ENCODE results near the gene STAT4.

Gene STAT4

GRCh38 chr2:191082321-191082720 is 68.5 kb downstream of the STAT4 start:
- H3K4me3 ChIP-seq (ENCODE audit: low read depth, low read length), result no peak overlapping the region
- TF ChIP-seq CTCF (conservative IDR thresholded peaks at IDR 0.05; ENCODE audit: low read depth, low read length), result no peak
- no peak for DNase-seq (ENCODE audit: low read depth)

DNA sequence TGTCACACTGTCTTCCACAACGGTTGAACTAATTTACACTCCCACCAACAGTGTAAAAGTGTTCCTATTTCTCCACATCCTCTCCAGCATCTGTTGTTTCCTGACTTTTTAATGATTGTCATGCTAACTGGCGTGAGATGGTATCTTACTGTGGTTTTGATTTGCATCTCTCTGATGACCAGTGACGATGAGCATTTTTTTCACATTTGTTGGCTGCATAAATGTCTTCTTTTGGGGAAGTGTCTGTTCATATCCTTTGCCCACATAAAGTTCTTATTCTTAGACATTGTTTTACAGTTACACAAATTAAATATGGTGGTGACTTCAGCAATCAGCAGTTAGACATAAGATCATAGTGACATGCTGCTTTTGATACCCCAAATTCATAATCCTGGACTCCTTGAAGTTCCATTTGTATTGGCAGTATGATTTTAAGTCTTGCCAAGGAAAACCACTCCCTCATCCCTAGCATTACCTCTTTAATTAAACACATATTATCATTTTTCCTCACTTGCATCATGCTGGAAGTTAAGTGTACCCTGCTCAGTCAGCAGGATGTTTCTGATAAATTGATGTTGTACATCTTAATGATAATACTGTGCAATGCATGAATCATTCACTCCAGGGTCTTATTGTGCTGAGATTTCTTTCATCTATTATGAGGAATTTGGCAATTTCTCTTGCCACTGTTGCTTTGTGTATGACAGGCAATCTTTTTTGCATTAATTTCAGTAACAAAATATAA is 69.2 kb downstream of the STAT4 start:
- no peak for DNase-seq (ENCODE audit: low read depth)
- H3K4me3 ChIP-seq (ENCODE audit: low read depth, low read length), result no peak overlapping the region
- no peak for TF ChIP-seq CTCF (conservative IDR thresholded peaks at IDR 0.05; ENCODE audit: low read depth, low read length)

DNA sequence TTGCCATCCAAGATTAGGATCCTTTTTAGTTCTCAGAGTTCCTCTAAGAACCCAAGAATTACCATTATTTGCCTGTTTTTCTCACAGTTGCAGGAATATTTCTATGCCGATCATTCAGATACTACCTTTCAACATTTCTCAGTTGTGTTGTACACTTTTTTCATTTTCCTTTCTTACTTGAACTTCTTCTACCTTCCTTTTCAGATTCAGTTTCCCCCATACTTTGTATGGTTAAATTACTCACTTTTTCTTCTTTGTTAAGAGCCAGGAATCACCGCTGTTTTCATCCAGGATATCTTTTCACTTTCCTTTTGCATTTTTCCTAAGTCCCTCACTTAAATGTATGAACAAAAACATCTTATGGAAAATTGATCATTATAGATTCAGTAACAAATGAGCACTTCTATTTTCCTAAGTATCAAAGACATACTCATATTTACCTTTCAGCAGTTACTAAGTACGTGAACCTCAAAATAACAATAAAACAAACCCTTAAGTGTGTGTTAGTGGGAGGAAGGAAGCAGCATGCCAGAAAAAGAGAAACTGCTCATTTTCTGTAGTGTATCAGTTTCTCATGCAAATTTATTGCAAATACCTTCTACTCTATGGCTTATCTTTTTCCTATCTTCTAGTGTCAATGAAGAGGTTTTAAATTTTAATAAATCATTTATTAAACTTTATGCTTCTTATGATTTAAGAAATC is 72.5 kb downstream of the STAT4 start:
- no peak overlapping the region for H3K4me3 ChIP-seq (ENCODE audit: low read depth, low read length)
- no peak for TF ChIP-seq CTCF (conservative IDR thresholded peaks at IDR 0.05; ENCODE audit: low read depth, low read length)
- no peak for DNase-seq (ENCODE audit: low read depth)

GRCh38 chr2:191070276-191070675 is 80.5 kb downstream of the STAT4 start:
- no peak for DNase-seq (ENCODE audit: low read depth)
- TF ChIP-seq CTCF (conservative IDR thresholded peaks at IDR 0.05; ENCODE audit: low read depth, low read length), result no peak
- H3K4me3 ChIP-seq (ENCODE audit: low read depth, low read length), result no peak overlapping the region

DNA sequence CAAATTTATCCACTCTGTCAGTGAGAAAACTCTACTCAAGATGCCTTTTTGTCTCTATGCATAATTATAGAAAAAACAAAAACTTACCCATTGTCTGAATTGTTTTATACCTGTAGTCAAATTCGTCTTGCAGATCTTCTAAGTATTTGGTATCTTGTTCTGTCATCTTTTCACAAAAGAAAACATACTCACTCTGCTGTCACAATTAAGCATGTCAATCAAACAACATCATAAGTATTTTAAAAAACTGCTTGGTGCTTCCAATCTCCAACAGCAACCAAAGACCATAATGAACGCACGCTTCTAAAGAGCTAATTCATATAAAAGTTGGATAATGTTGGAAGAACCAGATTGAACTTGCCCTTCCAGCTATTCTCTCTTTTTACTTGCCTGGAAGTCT is 81.2 kb downstream of the STAT4 start:
- TF ChIP-seq CTCF (conservative IDR thresholded peaks at IDR 0.05; ENCODE audit: low read depth, low read length), result no peak
- DNase-seq (ENCODE audit: low read depth), result no peak
- no peak overlapping the region for H3K4me3 ChIP-seq (ENCODE audit: low read depth, low read length)

DNA sequence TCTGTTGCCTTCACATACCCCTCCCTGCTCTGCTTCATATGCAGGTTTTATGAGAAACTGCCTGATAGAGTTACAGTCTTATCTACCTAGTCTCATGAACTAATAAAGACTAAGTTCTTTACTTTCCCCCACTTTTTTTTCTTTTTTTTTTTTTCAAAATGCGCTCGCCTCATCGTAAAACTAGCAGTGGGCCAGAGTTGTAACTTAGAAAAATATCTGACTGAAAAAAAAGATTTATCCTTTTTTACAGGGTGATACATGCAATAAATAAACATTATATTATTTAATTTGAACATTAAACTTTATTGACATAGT is 83.9 kb downstream of the STAT4 start:
- DNase-seq (ENCODE audit: low read depth), result no peak
- H3K4me3 ChIP-seq (ENCODE audit: low read depth, low read length), result no peak overlapping the region
- no peak for TF ChIP-seq CTCF (conservative IDR thresholded peaks at IDR 0.05; ENCODE audit: low read depth, low read length)
